HG03025 (cell line): ENCODE data around the gene FCGR1A.
"Not testable (repeated sequence)": the region's sequence is repeated elsewhere in the genome, so short reads cannot be mapped to it uniquely, and the experiment has no call there.

ENCODE experiments used
- ATAC-seq: cut with Tn5 transposase; IDR thresholded peaks from one replicate; pipeline ENCODE4 v1.9.1; 2021; ENCODE audit warnings: mild to moderate bottlenecking, moderate library complexity; ENCODE audit not compliant: unreplicated experiment, low FRiP score

The FCGR1A gene

GRCh38 chr1:149782600-149782999, at the start of gene FCGR1A:
FCGR1A (plus strand) TSS chr1:149782694; CDS start chr1:149782744, 50 bp downstream.
- ATAC-seq = not testable (repeated sequence)

- ATAC-seq = not testable (repeated sequence)
Measured at GRCh38 chr1:149732781-149733180, 49.7 kb upstream of the FCGR1A start.

GRCh38 chr1:149734692-149735091, 47.8 kb upstream of the FCGR1A start:
- not testable (repeated sequence) for ATAC-seq

- ATAC-seq = not testable (repeated sequence)
Measured at GRCh38 chr1:149740148-149740581, 42.3 kb upstream of the FCGR1A start.

- not testable (repeated sequence) for ATAC-seq
Measured at GRCh38 chr1:149740590-149741230, 41.8 kb upstream of the FCGR1A start.

GRCh38 chr1:149741914-149742313, 40.6 kb upstream of the FCGR1A start:
- not testable (repeated sequence) for ATAC-seq

- ATAC-seq = not testable (repeated sequence)
Measured at GRCh38 chr1:149746463-149747356, 35.8 kb upstream of the FCGR1A start.

- ATAC-seq = not testable (repeated sequence)
Measured at GRCh38 chr1:149747359-149748143, 34.9 kb upstream of the FCGR1A start.

GRCh38 chr1:149748144-149748500, 34.4 kb upstream of the FCGR1A start:
- ATAC-seq = not testable (repeated sequence)

- not testable (repeated sequence) for ATAC-seq
Measured at GRCh38 chr1:149750562-149750961, 31.9 kb upstream of the FCGR1A start.

GRCh38 chr1:149752186-149752585, 30.3 kb upstream of the FCGR1A start:
- not testable (repeated sequence) for ATAC-seq

- ATAC-seq = not testable (repeated sequence)
Measured at GRCh38 chr1:149753466-149753865, 29.0 kb upstream of the FCGR1A start.

GRCh38 chr1:149755294-149755693, 27.2 kb upstream of the FCGR1A start:
- ATAC-seq = not testable (repeated sequence)

- not testable (repeated sequence) for ATAC-seq
Measured at GRCh38 chr1:149762294-149762693, 20.2 kb upstream of the FCGR1A start.

- not testable (repeated sequence) for ATAC-seq
Measured at GRCh38 chr1:149764087-149764800, 18.2 kb upstream of the FCGR1A start.

GRCh38 chr1:149766241-149766640, 16.3 kb upstream of the FCGR1A start:
- not testable (repeated sequence) for ATAC-seq

- not testable (repeated sequence) for ATAC-seq
Measured at GRCh38 chr1:149769216-149769615, 13.3 kb upstream of the FCGR1A start.

- not testable (repeated sequence) for ATAC-seq
Measured at GRCh38 chr1:149770661-149771060, 11.8 kb upstream of the FCGR1A start.

- ATAC-seq = peak; percentile 68
Measured at GRCh38 chr1:149771653-149772425, 10.7 kb upstream of the FCGR1A start.
